Measurements from ENCODE around the gene SPATS2. TPM values are rescaled to one million over a fixed set of nuclear protein-coding genes. Genes with fewer than 3 reads are reported as not detected.
A peak's percentile ranks its signal among the peaks of the same experiment; 100 is the strongest.

The SPATS2 gene
- total and polyA plus RNA-seq, 2 donors (not counting 1 experiment from before 2014, with no cell fraction given), result 22.1 to 43.6 TPM

- no peak overlapping the region for H3K4me3 ChIP-seq (replicated peaks in 1 of 4; ENCODE audit: control extremely low read depth in 1 of 4, insufficient read depth in 1 of 4, low read depth in 3 of 4, low read length in 4 of 4)
- H3K27me3 ChIP-seq (ENCODE audit: control insufficient read depth, insufficient read depth, low read length), result no peaks in the 10 kb centered on the region
- H3K4me2 ChIP-seq (ENCODE audit: extremely low read depth, insufficient read depth, low read length), result no peak overlapping the region
- DNase-seq (ENCODE audit: low read depth in 2 of 2), result no peak
- H3K9ac ChIP-seq (ENCODE audit: insufficient read depth, low read length), result no peak overlapping the region
- H4K20me1 ChIP-seq (ENCODE audit: control insufficient read depth, extremely low read depth, insufficient read depth, low read length), result no peaks in the 10 kb centered on the region
- H3K4me1 ChIP-seq (ENCODE audit: control insufficient read depth, extremely low read depth, insufficient read depth, low read length), result no peaks in the 10 kb centered on the region
- TF ChIP-seq CTCF (conservative IDR thresholded peaks at IDR 0.05 in 1 of 2, IDR thresholded peaks at IDR 0.05 in 1 of 2; ENCODE audit: low read depth in 1 of 2, low read length in 2 of 2) (no peak), EZH2 (IDR thresholded peaks at IDR 0.05; ENCODE audit: low read length, missing control alignments) (no peak)
- no peak overlapping the region for H2AFZ ChIP-seq (ENCODE audit: low read length)
- H3K27ac ChIP-seq (ENCODE audit: insufficient read depth, low read length), result no peak overlapping the region
- no peaks in the 10 kb centered on the region for H3K79me2 ChIP-seq (ENCODE audit: control insufficient read depth, insufficient read depth, low read length)
- H3K36me3 ChIP-seq (ENCODE audit: control insufficient read depth, insufficient read depth, low read length), result no peaks in the 10 kb centered on the region
- no peaks in the 10 kb centered on the region for H3K9me3 ChIP-seq (ENCODE audit: control insufficient read depth, insufficient read depth, low read depth, low read length)
These were observed 88.2 kb downstream of the SPATS2 start for GRCh38 chr12:49455501-49455900.

GRCh38 chr12:49456131-49456679, 88.9 kb downstream of the SPATS2 start:
- Histone ChIP-seq H3K27me3 (ENCODE audit: control insufficient read depth, insufficient read depth, low read length) (no peaks in the 10 kb centered on the region), H3K4me1 (ENCODE audit: control insufficient read depth, extremely low read depth, insufficient read depth, low read length) (no peaks in the 10 kb centered on the region), H3K79me2 (ENCODE audit: control insufficient read depth, insufficient read depth, low read length) (no peaks in the 10 kb centered on the region), H3K4me3 (replicated peaks in 1 of 4; ENCODE audit: control extremely low read depth in 1 of 4, insufficient read depth in 1 of 4, low read depth in 3 of 4, low read length in 4 of 4) (no peak overlapping the region), H3K9ac (ENCODE audit: insufficient read depth, low read length) (no peak overlapping the region), H4K20me1 (ENCODE audit: control insufficient read depth, extremely low read depth, insufficient read depth, low read length) (no peaks in the 10 kb centered on the region), H2AFZ (ENCODE audit: low read length) (no peak overlapping the region), H3K9me3 (ENCODE audit: control insufficient read depth, insufficient read depth, low read depth, low read length) (no peaks in the 10 kb centered on the region), H3K4me2 (ENCODE audit: extremely low read depth, insufficient read depth, low read length) (no peak overlapping the region), H3K27ac (ENCODE audit: insufficient read depth, low read length) (no peak overlapping the region), H3K36me3 (ENCODE audit: control insufficient read depth, insufficient read depth, low read length) (no peaks in the 10 kb centered on the region)
- no peak for TF ChIP-seq EZH2 (IDR thresholded peaks at IDR 0.05; ENCODE audit: low read length, missing control alignments)
- TF ChIP-seq CTCF (conservative IDR thresholded peaks at IDR 0.05 in 1 of 2, IDR thresholded peaks at IDR 0.05 in 1 of 2; ENCODE audit: low read depth in 1 of 2, low read length in 2 of 2), result no peak
- peak in 1 of 2 donors; percentile 27 for DNase-seq (ENCODE audit: low read depth in 2 of 2)

- Histone ChIP-seq H3K4me1 (ENCODE audit: control insufficient read depth, extremely low read depth, insufficient read depth, low read length) (no peaks in the 10 kb centered on the region), H3K9ac (ENCODE audit: insufficient read depth, low read length) (no peak overlapping the region), H3K79me2 (ENCODE audit: control insufficient read depth, insufficient read depth, low read length) (no peaks in the 10 kb centered on the region), H3K9me3 (ENCODE audit: control insufficient read depth, insufficient read depth, low read depth, low read length) (no peaks in the 10 kb centered on the region), H3K36me3 (ENCODE audit: control insufficient read depth, insufficient read depth, low read length) (no peaks in the 10 kb centered on the region), H3K27me3 (ENCODE audit: control insufficient read depth, insufficient read depth, low read length) (no peaks in the 10 kb centered on the region), H3K27ac (ENCODE audit: insufficient read depth, low read length) (no peak overlapping the region), H3K4me2 (ENCODE audit: extremely low read depth, insufficient read depth, low read length) (no peak overlapping the region), H2AFZ (ENCODE audit: low read length) (no peak overlapping the region), H4K20me1 (ENCODE audit: control insufficient read depth, extremely low read depth, insufficient read depth, low read length) (no peaks in the 10 kb centered on the region), H3K4me3 (replicated peaks in 1 of 4; ENCODE audit: control extremely low read depth in 1 of 4, insufficient read depth in 1 of 4, low read depth in 3 of 4, low read length in 4 of 4) (no peak overlapping the region)
- peak in 1 of 2 donors; percentile 6 for DNase-seq (ENCODE audit: low read depth in 2 of 2)
- TF ChIP-seq EZH2 (IDR thresholded peaks at IDR 0.05; ENCODE audit: low read length, missing control alignments), result no peak
- no peak for TF ChIP-seq CTCF (conservative IDR thresholded peaks at IDR 0.05 in 1 of 2, IDR thresholded peaks at IDR 0.05 in 1 of 2; ENCODE audit: low read depth in 1 of 2, low read length in 2 of 2)
These were observed 91.6 kb downstream of the SPATS2 start for GRCh38 chr12:49458816-49459215.
